Activated naive CD8-positive, alpha-beta T cell treated with anti-CD3 and anti-CD28 coated beads, Interleukin-2, amount 50 U/mL, for 16 hours (primary cell): Measurements from ENCODE around the gene ARID3C.

Experiments
- DNase-seq: peaks from one replicate; pipeline ENCODE4 v3.0.0-alpha.2; 2020; ENCODE audit warnings: low read depth, low spot score

Gene ARID3C

DNA sequence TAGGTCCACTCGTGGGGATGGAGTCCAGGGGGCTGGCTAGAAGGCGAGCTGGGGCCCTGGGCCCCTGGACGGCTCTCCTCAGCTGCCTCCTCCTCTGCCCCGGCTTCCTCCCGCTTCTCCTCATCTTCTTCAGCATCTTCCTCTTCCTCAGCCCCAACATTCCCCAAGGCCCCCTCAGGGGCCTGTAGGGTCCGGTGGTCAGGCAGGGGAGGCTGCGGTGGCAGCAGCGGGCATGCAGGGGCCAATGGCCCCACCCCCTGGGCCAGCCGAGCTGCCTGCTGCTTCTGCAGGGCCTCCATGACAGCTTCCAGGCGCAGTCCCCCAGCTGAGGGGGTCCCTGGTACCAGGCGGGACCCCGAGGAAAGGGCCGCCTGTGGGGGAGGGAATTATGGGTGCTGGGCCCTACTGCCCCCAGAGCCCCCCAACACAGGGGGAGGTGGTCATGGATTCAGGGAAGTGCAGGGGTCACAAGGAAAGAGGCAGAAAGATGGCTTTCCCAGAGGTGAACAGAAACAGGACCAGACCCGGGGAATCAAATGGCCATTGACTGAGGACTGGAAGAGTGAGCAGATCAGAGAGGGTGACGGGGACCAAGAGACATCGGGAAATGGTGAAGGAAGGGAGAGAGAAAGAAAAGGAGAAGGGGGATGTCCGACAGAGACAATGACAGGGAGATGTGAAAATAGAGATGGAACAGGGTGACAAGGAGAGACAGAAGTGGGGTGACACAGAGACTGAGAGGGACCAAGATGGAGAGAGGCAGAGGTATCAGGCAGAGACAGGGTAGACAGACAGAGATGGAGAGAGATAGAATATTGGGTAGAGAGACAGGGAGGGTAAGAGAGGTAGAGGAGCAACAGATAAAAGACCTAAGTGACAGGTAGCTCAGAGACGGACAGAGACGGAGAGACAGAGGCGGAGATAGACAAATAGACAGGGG, 880 bp downstream of the ARID3C start:
- DNase-seq: no peak

DNA sequence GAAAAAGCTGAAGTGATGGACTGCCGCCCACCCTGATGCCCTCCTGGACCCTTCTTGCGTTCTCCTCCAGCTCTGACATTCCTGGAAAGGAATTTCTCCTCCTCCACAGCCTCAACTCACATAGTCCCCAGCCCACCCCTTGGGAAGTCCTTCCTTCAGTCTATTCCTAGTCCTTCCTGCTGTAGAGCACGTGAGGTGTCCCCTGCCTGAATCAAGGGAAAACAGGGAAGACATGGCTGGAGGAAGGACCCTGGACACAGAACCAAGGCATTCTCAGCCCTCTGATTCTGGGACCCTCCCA, 3.7 kb downstream of the ARID3C start:
- DNase-seq: no peak

DNA sequence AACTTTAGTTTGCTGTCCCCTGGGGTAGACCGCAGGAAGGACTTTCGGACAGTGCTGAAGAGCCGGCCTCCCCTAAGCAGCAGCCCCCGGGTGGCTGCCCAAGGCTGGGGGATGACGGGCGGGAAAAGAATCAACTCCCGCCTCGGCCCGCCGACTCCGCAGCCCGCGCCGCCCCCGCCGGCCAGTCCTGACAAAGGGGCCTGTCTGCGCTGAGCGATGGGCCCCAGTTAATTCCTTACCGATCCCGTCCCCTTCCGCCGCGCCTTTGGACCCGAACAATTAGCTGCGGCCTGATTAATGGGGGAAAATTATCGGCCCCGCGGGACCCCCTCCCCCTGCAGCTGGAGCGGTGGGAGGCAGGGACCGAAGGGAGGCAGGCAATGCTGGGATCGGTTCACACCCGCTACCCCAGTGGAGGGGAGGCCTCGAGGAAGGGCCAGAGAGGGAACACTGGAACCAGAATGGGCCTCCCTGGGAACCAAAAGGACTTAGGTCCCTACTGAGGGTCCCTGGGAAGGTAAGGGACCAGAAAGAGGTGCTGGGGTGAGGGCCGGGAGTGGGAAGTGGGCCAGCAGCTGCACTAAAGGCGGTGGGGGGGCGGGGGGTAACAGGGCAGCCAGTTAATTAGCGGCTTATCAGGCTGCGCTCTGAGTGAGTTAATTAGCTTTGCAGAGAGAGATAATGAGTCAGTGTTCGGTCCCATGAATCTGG, 4.2 kb downstream of the ARID3C start:
- DNase-seq: no peak

DNA sequence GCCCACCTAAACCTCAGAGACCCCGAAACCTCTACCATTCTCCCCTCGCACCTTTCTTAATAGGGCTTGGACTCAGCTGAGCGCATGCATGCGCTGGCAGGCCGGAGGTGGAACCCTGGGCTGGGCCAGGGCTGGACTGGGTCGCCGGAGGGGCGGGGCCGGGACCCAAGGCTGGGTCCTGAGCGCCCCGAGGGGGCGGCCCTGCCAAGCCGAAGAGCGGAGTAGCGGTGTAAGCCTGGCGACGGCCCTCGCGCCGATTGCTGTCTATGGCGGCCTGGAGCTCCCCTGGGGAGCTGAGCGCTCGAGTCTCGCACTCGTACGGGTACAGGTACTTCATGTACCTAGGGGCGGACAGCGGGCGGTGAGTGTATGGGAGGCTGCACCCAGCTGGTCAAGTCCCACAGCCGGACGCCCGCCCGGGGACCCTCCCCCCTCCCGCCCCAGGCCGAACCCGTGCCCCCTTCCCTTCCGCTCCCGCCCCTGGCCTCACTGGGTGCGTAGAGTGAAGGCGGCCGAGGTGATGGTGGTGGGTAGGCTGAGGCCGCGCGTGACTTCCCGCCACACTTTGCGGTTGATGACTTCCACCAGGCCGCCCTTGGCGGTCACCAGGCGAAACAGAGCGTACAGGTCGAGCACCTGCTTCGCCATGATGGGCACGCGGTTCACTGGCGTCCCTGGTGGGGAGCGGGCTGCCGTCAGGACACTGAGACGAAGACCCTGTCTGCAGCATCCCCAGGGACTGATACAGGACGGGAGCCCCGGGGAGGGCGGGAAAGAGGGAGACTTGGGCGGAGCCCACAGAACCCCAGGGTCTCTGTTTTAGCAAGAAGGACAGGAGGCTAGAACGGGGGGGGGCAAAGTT, 5.3 kb downstream of the ARID3C start:
- no peak for DNase-seq

DNA sequence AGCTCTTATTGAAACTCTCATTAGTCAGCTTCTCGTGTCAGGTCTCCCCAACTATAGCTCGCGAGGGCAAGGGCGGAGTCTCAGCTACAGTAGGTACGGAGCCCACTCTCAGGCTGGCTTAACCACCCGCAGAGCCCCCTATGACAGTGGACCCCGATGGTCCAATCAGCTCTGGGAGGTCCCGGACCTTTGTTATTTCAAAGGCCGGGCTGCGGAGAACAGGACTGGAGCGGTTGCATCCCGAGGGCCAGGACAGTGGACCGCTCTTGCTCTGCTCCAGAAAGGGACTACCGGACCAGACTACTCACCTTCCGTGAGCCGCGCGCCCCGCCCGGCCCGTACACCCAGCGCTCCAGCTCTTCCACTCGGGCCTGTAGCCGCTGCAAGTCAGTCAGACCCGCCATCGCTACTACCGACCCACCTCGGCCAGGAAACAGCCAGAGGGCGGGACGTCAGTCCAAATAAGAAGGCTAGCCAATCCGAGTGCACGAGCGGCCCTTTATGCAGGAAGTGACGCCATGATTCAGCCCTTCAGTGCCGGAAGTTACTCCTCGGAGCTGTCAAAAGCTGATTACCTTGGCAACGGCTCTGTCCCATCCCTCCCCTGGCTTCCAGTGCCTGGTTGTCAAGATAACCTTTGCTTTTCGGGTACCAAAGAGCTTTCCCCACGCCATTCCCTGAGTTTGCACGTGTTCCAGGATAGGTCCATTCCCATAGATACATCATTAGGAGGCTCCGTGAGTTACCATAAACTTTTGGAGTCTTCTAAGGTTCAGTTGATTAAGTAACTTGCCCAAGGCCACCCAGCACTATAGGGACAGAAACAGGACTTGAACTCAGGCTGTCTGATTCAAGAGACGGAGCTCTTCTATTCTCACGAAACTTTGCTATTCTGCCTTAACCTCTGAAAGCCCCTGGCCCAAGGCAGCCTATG, 8.5 kb downstream of the ARID3C start, which contains the start of gene DCTN3:
Gene DCTN3 (minus strand): TSS at position 435 of the 934 bp plus-strand sequence. CDS start 31 bp downstream, at position 404.
- DNase-seq: peak; percentile 82

DNA sequence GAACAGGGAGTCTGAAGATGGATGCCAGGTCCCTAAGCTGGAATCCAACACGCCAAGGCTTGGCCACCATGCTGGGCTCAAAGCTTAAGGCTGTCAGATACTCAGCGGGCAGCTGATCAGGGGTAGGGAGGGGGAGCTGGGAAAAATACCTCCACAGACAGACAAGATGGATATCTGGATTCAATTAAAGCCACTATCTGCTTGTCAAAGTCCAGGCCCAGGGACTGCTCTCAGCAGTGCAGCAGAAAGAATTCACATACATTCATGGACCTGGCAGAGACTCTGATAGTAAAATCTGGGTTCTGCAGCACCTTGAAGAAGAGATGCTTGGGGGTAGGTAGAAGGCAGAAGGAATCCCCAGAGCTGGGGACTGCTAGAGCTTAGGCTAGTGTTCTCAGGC, 13.7 kb downstream of the ARID3C start:
- DNase-seq: no peak

DNA sequence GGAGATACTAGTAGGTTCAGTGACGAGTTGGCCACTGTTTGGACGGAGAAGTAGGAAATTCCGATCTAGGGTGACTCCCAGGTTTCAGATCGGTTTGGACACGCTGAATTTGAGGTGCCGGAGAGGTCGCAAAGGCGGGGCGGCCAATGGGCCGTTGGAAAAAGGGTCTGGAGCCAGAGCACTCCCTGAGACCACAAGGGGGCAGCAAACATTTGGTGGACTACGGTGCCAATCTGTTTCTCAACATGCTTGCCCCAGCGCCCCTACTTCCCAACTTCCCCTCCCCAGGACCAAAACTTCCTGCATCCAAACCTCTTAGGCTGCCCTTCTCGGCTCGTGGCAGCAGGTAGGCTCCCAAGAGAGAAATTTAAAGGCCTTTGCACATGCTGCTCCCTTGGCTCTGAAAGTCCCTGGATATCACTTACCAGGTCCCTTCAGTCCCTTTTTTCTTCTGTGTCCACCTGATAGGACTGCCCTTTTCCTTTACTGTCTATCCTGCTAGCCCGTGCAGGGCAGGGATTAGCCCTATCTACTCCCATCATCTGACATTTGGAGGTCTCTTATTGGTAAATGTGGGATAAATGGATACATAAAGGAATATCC, 16.0 kb downstream of the ARID3C start:
- no peak for DNase-seq

DNA sequence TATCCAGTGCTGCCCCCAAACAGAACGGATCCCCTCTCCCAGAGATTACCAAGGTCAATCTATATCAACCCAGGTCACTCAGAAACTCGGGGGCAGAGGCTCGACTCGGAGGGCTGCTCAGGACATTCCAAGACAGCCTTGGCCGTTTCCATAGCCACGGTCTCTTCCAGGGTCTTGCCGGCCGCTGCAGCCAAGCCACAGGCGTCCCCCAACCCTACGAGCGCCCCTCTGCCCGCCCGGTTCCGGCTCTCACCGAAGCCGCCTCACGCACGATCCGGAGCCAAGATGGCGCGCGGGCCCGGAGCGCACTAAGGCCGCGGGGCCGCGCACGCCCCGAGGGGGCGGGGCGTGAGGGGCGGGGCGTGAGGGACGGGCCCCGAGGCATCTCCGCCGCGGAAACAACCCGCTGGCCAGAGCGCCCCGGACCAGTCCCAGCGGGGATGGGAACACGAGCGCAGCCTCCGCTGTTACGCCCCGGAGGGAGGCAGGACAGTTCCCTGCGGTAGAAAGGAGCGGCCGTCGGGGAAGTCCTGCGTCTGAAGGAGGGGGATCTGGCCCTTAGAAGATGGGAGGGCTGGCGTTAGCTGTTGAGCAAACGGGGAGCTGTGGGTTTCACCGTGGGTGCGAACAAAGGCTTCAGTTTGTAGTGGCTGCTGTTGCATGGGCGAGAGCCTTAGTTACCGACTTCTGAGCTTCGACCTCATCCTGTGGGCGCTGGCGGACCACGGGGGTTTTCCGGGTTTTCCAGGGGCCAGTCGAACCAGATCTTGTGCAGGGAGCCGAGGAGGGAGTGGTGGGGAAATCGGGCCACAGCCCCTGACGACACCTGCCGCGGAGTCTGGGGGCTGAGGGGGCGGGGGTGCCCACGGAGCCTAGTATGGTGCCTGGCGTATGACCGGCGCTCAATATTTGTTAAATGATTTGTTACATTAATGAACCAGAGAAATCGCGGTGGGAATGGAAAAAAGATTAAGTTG, 16.8 kb downstream of the ARID3C start, which contains the start of gene RPP25L:
Gene RPP25L (minus strand): TSS at position 287 of the 977 bp plus-strand sequence. CDS start 801 bp downstream, outside the sequence.
- peak; percentile 61 for DNase-seq

DNA sequence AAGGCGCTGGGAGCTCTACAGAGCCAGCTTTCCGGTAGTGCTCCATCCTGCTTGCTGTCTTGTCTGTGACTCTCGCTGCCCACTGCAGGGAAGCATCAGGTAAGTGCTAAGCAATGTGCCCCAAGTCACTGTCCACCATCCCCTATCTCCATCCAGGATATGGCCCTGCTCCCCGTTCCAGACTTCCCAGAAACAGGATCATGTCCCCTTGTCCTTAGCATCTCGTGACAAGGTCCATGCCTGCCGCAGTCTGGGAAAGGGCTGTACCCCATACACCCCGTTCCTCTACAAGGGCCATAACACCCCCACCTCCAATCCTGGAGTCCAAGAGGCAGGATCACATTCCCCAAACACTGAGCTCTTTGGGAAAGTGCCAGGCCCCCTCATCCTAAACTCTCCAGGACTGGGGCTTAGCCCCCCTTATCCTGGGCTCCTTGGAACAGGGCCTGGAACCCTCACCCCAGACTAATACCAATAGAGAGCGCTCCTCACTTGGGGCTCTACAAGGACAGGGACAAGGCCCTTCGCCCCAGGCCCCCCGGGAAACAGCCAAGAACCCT, 17.5 kb downstream of the ARID3C start:
- no peak for DNase-seq

DNA sequence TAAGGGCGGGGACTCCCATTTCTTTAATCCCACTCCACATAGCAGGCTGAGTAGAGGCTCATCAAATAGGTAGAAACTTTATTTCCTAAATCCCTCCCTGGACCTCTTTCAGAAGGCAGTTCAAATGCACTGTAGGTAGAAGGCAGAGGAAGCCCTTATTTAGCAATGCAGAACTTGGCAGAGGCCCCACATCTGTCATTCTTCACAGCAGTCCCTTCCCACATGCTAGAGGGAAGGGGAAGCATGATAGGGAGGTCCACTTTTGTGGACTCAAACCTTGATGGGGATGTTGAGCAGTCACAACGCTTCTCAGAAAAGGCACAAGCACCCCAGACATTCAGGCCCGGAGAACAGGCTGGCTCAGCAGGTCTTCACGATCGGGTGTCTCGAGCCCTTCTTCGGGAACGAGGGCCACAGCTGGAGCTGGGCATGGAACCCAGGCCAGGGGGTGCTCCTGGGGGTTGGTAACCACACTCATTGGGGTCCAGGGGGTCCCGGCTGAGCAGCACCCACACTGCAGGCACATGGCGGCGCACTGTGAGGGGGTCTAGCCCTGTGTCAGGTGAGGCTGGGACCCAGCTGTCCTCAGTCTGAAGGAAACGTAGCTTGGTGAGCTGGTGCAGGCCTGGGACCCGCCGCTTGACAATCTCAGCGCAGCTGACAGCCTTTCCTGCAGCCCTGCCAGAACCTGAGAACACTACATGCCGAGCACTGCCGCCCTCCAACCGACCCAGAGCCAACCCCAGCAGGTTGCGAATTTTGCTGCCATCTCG, 18.2 kb downstream of the ARID3C start:
- no peak for DNase-seq

DNA sequence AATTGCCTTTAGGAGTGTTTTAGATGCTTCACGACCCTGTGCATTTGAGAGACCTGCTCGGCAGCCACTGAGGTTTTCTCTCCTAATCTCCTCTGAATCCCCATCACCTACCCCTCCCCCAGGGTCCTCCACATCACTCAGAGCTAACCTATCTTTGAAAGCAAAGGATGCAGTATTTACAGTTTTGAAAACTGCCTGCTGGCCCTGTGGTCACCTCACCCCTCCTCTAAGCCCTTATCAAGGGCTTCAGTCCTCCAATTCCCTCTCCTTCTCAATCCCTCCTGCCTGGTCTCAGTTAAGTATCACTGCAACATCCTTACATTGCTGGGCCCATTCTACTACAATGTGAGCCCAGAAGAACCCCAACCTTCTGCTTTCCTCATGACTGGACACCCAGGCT, 21.5 kb downstream of the ARID3C start:
- DNase-seq: no peak

DNA sequence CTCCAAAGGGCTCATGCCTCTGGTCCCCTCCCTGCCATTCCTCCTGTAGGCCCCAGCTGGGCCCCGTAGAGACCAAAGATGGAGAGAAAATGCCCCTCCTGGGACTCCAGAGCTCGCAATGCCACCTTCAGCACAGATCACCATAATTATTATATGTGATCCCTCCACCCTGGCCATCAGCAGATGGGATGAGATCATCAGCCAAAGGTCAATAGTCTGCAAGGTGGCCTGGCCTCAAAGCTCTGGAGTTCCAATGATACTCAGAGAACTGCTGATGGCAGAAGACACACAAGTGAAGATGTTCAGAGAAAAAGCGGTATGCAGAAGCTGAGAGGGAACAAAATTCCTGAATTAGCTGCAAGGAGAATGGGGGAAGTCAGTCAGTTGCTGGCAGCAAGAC, 22.0 kb downstream of the ARID3C start:
- no peak for DNase-seq

DNA sequence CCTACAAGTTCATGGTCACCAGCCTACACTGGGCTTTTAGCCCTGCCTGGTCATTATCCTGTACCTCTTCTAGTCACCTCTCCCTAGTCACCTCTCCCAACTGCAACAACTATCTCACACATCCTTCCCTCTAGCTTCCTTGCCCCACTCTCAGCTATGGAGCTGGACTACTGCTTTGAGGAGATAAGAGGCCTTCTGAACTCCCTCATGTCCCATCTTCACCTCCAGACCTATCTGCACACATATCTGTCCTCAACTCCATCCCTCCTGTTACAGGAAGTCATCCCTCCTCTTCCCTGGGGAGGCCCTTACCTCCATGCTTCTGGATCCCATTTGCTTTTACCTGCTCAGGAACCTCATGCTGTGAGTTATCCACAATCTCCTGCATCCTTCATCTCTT, 22.7 kb downstream of the ARID3C start:
- DNase-seq: no peak

DNA sequence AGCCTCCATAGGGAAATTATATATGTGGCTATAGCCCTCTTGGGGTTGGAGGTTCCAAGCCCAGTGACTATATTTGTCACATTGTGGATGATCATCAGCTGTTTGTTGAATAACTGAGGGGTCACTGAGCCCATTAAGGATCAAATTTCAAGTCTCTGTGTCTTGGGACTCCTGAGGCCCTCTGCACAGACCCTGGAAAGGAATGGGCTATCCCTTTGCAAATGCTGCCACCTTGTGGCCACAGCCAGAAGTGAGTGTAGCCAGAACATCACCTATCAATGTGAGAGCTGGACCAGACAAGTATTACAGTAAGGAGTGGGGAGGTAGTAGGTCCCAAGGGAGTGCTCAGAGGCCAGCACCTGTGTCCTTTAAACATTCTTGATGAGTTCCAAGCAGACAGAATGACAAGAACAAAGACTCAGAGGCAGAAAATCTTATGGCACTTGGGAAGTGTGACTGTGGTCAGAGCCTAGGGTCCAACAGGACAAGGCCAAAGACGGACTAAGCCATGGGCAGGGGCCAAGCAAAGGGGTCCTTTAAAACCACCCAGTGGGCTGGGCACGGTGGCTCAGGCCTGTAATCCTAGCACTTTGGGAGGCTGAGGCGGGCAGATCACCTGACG, 25.1 kb downstream of the ARID3C start:
- peak; percentile 56 for DNase-seq

DNA sequence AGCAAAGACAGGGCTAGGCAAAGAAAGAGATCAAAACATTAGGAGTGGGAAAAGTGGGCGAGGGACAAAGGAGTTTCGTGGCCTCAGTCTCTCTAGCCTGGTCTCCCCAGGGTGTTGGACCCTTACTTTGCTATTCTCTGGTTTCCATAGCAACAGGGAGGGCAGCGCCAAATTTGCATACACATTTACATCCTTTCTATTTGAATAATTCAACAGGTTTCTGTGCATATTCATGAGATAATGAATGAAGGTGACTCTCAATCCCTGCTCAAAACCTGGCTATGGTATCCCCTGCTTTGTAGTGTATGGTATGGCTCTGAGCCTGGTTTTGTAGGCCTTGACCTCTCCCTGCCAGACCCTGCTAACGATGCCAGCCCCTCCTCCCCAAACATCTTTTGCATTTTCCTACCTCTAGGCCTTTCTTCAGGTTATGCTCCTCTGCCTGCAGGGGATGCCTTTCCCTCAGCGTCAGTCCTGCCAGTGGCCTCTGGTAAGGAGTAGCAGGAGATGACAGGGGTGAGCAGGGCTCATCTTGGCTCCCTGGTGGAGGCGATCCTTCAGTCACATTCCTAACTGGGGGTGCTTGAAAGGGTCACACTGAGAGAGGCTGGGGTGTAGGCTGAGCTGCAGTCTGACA, 26.8 kb downstream of the ARID3C start:
- DNase-seq: no peak

DNA sequence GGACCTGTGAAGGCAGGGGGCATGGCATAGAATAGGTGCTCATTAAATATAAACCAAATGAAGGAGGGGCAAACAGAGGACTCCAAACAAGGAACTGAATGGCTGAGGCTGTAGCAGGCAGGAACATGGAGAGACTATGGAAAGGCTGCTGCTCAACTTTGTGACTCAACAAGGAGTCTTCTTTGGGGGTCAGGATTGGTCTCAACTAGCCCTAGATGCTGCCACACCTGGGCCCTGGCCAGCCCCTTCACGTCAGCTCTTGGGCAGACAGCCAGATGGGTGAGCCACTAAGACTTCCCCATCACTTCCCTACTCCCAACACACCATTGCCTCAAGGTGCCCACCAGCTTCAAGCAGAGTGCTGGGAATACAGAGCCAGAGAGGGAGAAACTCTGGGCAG, 28.0 kb downstream of the ARID3C start:
- no peak for DNase-seq

DNA sequence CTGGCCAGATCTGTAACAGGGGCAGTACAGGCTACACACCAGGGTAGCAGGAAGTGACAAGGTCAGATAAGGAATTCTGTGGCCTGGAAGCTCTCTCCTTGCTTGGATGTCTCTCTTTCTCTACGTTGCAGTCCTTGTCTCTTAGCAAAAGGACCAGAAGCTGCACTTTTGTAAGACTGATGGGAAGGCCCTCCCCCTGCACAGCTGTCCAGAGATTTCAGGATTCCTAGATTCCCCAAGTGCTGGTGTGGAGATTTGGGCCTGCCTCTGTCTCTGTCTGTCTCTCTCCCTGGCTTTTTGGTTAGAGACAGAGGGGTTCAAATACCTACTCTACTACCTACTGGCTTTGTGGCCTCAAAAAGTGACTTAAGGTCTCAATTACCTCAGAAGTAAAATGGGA, 29.3 kb downstream of the ARID3C start:
- DNase-seq: no peak
